Measurements from ENCODE around the gene ATP5PD. TPM values are rescaled to one million over a fixed set of nuclear protein-coding genes. Genes with fewer than 3 reads are reported as not detected.

ATP5PD gene
- total RNA-seq, 1 donor from 2014 or later = 277 TPM

- no peak for TF ChIP-seq CTCF (IDR thresholded peaks at IDR 0.05; ENCODE audit: insufficient read depth, low read length, severe bottlenecking)
- Histone ChIP-seq H3K27me3 (ENCODE audit: control insufficient read depth, insufficient read depth, low read length) (no peaks in the 10 kb centered on the region), H3K36me3 (ENCODE audit: control insufficient read depth, insufficient read depth, low read length) (no peaks in the 10 kb centered on the region), H3K4me3 (ENCODE audit: low read depth, low read length) (no peak overlapping the region)
- DNase-seq (ENCODE audit: low read depth) (peak; percentile 46), FAIRE-seq (no peak)
Observed at GRCh38 chr17:75078284-75079022, 31.7 kb upstream of the ATP5PD start.

GRCh38 chr17:75077496-75078283 is 30.9 kb upstream of the ATP5PD start:
- H3K4me3 ChIP-seq (ENCODE audit: low read depth, low read length) = peak overlapping the region; percentile 19
- DNase-seq (ENCODE audit: low read depth) (no peak), FAIRE-seq (no peak)
- no peaks in the 10 kb centered on the region for H3K36me3 ChIP-seq (ENCODE audit: control insufficient read depth, insufficient read depth, low read length)
- H3K27me3 ChIP-seq (ENCODE audit: control insufficient read depth, insufficient read depth, low read length) = no peaks in the 10 kb centered on the region
- peak; percentile 15 for TF ChIP-seq CTCF (IDR thresholded peaks at IDR 0.05; ENCODE audit: insufficient read depth, low read length, severe bottlenecking)

- DNase-seq (ENCODE audit: low read depth) (no peak), FAIRE-seq (no peak)
- no peak for TF ChIP-seq CTCF (IDR thresholded peaks at IDR 0.05; ENCODE audit: insufficient read depth, low read length, severe bottlenecking)
- Histone ChIP-seq H3K36me3 (ENCODE audit: control insufficient read depth, insufficient read depth, low read length) (no peaks in the 10 kb centered on the region), H3K4me3 (ENCODE audit: low read depth, low read length) (peak overlapping the region; percentile 19), H3K27me3 (ENCODE audit: control insufficient read depth, insufficient read depth, low read length) (no peaks in the 10 kb centered on the region)
Observed at GRCh38 chr17:75077072-75077495, 30.3 kb upstream of the ATP5PD start.

GRCh38 chr17:75075597-75076336 is 29.0 kb upstream of the ATP5PD start:
- DNase-seq (ENCODE audit: low read depth) = no peak
- no peaks in the 10 kb centered on the region for H3K27me3 ChIP-seq (ENCODE audit: control insufficient read depth, insufficient read depth, low read length)
- H3K36me3 ChIP-seq (ENCODE audit: control insufficient read depth, insufficient read depth, low read length) = no peaks in the 10 kb centered on the region
- no peak for TF ChIP-seq CTCF (IDR thresholded peaks at IDR 0.05; ENCODE audit: insufficient read depth, low read length, severe bottlenecking)
- FAIRE-seq = no peak
- no peak overlapping the region for H3K4me3 ChIP-seq (ENCODE audit: low read depth, low read length)

GRCh38 chr17:75074532-75074931 is 27.8 kb upstream of the ATP5PD start:
- Histone ChIP-seq H3K36me3 (ENCODE audit: control insufficient read depth, insufficient read depth, low read length) (no peaks in the 10 kb centered on the region), H3K4me3 (ENCODE audit: low read depth, low read length) (no peak overlapping the region), H3K27me3 (ENCODE audit: control insufficient read depth, insufficient read depth, low read length) (no peaks in the 10 kb centered on the region)
- DNase-seq (ENCODE audit: low read depth) = no peak
- FAIRE-seq = no peak
- TF ChIP-seq CTCF (IDR thresholded peaks at IDR 0.05; ENCODE audit: insufficient read depth, low read length, severe bottlenecking) = no peak
